Fibroblast of pulmonary artery (primary cell): Measurements from ENCODE around the gene PANK1.

Experiments
- DNase-seq: peaks from one replicate; pipeline ENCODE4 v3.0.0-alpha.2; 2010; ENCODE audit warnings: low read depth
- H3K4me3 ChIP-seq: replicated peaks from 2 replicates; pipeline ENCODE4 v1.5.1; 2011; ENCODE audit warnings: low read depth, mild to moderate bottlenecking, control low read depth, low read length, moderate library complexity
- TF ChIP-seq, protein P1 (sequence below): IDR thresholded peaks from 2 replicates; pipeline ENCODE4 v1.5.1; 2011; ENCODE audit warnings: mild to moderate bottlenecking, control low read depth, low read length, inconsistent platforms; ENCODE audit errors: missing control alignments

Gene PANK1

GRCh38 chr10:89593043-89593442, 52.0 kb downstream of the PANK1 start:
- H3K4me3 ChIP-seq, result no peak overlapping the region
- DNase-seq, result no peak
- TF ChIP-seq, protein P1, sequence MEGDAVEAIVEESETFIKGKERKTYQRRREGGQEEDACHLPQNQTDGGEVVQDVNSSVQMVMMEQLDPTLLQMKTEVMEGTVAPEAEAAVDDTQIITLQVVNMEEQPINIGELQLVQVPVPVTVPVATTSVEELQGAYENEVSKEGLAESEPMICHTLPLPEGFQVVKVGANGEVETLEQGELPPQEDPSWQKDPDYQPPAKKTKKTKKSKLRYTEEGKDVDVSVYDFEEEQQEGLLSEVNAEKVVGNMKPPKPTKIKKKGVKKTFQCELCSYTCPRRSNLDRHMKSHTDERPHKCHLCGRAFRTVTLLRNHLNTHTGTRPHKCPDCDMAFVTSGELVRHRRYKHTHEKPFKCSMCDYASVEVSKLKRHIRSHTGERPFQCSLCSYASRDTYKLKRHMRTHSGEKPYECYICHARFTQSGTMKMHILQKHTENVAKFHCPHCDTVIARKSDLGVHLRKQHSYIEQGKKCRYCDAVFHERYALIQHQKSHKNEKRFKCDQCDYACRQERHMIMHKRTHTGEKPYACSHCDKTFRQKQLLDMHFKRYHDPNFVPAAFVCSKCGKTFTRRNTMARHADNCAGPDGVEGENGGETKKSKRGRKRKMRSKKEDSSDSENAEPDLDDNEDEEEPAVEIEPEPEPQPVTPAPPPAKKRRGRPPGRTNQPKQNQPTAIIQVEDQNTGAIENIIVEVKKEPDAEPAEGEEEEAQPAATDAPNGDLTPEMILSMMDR, result no peak

GRCh38 chr10:89592539-89592938, 52.5 kb downstream of the PANK1 start:
- no peak overlapping the region for H3K4me3 ChIP-seq
- DNase-seq, result no peak
- TF ChIP-seq, protein P1, result no peak

- TF ChIP-seq, protein P1, result no peak
- no peak overlapping the region for H3K4me3 ChIP-seq
- DNase-seq, result peak; percentile 29
Measured at GRCh38 chr10:89591796-89592271, 53.2 kb downstream of the PANK1 start.

DNA sequence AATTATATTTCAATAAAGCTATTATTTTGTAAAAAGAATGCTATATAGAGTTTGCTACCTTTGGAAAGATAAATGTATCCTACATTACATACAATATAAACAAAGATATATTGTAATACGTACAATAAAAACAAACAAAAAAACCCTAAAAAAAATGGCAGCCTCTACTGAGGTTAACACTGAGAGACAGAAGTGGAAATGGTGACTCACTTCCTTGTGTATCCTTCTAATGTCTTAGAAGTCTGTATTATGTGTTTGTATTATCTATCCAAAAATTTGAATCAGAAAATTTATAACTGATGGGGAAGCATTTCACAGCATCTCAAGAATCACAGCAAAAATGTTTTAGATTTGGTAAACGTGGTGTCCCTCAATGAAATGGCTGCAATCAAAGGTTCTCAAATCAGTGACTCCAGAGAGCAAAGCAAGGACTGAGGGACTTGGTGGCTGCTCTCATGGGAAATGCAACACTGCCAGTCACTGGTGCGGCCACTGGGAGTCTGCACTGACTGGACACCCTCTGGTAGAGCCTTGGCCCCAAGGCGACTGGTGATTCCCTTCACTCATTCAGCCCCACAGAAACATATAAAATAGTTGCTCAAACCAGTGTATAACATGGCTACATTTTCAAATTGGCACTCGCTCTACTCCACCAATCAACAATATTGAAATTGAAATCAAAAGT, 53.8 kb downstream of the PANK1 start:
- TF ChIP-seq, protein P1, result no peak
- H3K4me3 ChIP-seq, result no peak overlapping the region
- peak; percentile 47 for DNase-seq

DNA sequence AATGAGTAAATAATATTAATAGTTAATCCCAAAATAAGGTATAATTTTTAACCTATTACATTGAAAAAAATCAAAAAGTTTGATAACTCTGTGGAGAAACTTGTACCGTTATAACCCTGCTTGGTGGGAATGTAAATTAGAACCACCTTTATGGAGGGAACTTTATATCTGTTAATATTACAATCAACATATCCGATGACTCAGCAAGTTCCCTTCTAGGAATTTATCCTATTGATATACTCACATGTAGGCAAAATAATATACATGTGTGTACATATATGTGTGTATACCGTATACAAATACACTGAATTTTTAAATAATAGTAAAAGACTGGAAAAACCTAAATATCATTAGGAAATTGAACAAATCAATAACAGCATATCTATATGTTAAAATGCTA, 54.7 kb downstream of the PANK1 start:
- no peak overlapping the region for H3K4me3 ChIP-seq
- DNase-seq, result no peak
- TF ChIP-seq, protein P1, result no peak

GRCh38 chr10:89589101-89589720, 55.8 kb downstream of the PANK1 start:
- TF ChIP-seq, protein P1, result no peak

More at GRCh38 chr10:89589101-89589720, 55.8 kb downstream of the PANK1 start:
- no peak for DNase-seq
- no peak overlapping the region for H3K4me3 ChIP-seq
